Gastrocnemius medialis (tissue), 4 donors: ENCODE data around the gene RNF214. TPM values are rescaled to one million over a fixed set of nuclear protein-coding genes. Genes with fewer than 3 reads are reported as not detected.

Source experiments
- ATAC-seq, 2 donors: fragments of 150-250 bp; one replicate each; pipeline ENCODE4 v1.9.1; 2016
- DNase-seq, 2 donors: peaks; one replicate each; pipeline ENCODE4 v3.0.0-alpha.2; 2019
- H3K27ac ChIP-seq, 4 donors: fragments of 200-600 bp; sonication (generic); 1 replicate in 1 of 4; 2 replicates in 3 of 4; pipeline ENCODE4 v1.5.1; 2016 to 2018; ENCODE audit warnings: mild to moderate bottlenecking in 2 of 4, moderate library complexity in 1 of 4
- H3K27me3 ChIP-seq, 3 donors: fragments of 200-600 bp; sonication (generic) in 2 of 3; 1 replicate in 1 of 3; 2 replicates in 2 of 3; pipeline versions ENCODE4 v1.5.1 to v1.6.0; 2016 to 2019; ENCODE audit warnings: mild to moderate bottlenecking in 1 of 3, moderate library complexity in 1 of 3
- H3K36me3 ChIP-seq, 2 donors: fragments of 200-600 bp; sonication (generic) in 1 of 2; one replicate each; pipeline ENCODE4 v1.5.1; 2017 to 2018
- H3K4me1 ChIP-seq, 2 donors: fragments of 200-600 bp; sonication (generic) in 1 of 2; one replicate each; pipeline ENCODE4 v1.5.1; 2016 to 2017; ENCODE audit warnings: mild to moderate bottlenecking in 2 of 2
- H3K4me3 ChIP-seq, 4 donors: fragments of 200-600 bp; sonication (generic) in 3 of 4; 1 replicate in 1 of 4; 2 replicates in 3 of 4; pipeline ENCODE4 v1.5.1; 2016 to 2019; ENCODE audit warnings: mild to moderate bottlenecking in 2 of 4
- H3K9me3 ChIP-seq, 3 donors: fragments of 200-600 bp; sonication (generic) in 2 of 3; 1 replicate in 1 of 3; 2 replicates in 2 of 3; pipeline ENCODE4 v1.5.1; 2016 to 2019
- POLR2A ChIP-seq, 2 donors: fragments of 450-650 bp; IDR thresholded peaks; one replicate each; pipeline ENCODE4 v1.6.1; 2017; ENCODE audit warnings: antibody characterized with exemption in 2 of 2, mild to moderate bottlenecking in 2 of 2, moderate library complexity in 2 of 2
- in situ Hi-C, 4 donors: fragments of 200-750 bp; cut with MboI; loops; one replicate each; pipeline versions ENCODE4 v1.15.0 to v1.8.0; 2017; ENCODE audit warnings: low sequenced_read_pairs in 4 of 4
- intact Hi-C: fragments of 100-400 bp; cut with DNase I; formaldehyde crosslinking; loops from one replicate; pipeline ENCODE4 v1.15.1; 2023; ENCODE audit warnings: low total_unique reads
- total RNA-seq, 4 donors: library from RNA; depleted of rRNA; stranded (reverse); fragments of >200 nt; gene quantifications; one replicate each; pipeline versions ENCODE4 v1.1.0 to v1.2.3, GENCODE V29; 2016
- TF ChIP-seq, protein P1 (sequence below), 5 experiments: fragments of 450-650 bp in 3 of 5; fragments of 200-600 bp in 2 of 5; sonication (generic) in 2 of 5; IDR thresholded peaks in 4 of 5; conservative IDR thresholded peaks in 1 of 5; 1 replicate in 4 of 5; 2 replicates in 1 of 5; pipeline ENCODE4 v1.5.1; 2016 to 2019; ENCODE audit warnings: antibody characterized with exemption in 5 of 5, mild to moderate bottlenecking in 3 of 5, moderate library complexity in 3 of 5

RNF214 gene
- total RNA-seq, 4 donors from 2014 or later: 17.1 to 22.7 (median 19.9) TPM

- peak overlapping the region; percentile 62 to 94 (median 78) for H3K4me3 ChIP-seq
- peaks cover 16 to 22% of the 10 kb centered on the region in 2 donors for H3K4me1 ChIP-seq
- intact Hi-C loops: no loop called here
- no peak for TF ChIP-seq POLR2A (IDR thresholded peaks at IDR 0.05)
- TF ChIP-seq, protein P1, sequence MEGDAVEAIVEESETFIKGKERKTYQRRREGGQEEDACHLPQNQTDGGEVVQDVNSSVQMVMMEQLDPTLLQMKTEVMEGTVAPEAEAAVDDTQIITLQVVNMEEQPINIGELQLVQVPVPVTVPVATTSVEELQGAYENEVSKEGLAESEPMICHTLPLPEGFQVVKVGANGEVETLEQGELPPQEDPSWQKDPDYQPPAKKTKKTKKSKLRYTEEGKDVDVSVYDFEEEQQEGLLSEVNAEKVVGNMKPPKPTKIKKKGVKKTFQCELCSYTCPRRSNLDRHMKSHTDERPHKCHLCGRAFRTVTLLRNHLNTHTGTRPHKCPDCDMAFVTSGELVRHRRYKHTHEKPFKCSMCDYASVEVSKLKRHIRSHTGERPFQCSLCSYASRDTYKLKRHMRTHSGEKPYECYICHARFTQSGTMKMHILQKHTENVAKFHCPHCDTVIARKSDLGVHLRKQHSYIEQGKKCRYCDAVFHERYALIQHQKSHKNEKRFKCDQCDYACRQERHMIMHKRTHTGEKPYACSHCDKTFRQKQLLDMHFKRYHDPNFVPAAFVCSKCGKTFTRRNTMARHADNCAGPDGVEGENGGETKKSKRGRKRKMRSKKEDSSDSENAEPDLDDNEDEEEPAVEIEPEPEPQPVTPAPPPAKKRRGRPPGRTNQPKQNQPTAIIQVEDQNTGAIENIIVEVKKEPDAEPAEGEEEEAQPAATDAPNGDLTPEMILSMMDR (IDR thresholded peaks at IDR 0.05 in 4 of 5, conservative IDR thresholded peaks at IDR 0.05 in 1 of 5): no peak
- H3K9me3 ChIP-seq: no peaks in the 10 kb centered on the region
- H3K27me3 ChIP-seq: no peaks in the 10 kb centered on the region
- H3K36me3 ChIP-seq: no peaks in the 10 kb centered on the region
- DNase-seq (no peak), ATAC-seq (no peak)
- H3K27ac ChIP-seq: no peak overlapping the region
- in situ Hi-C loops: loop anchor here in 1 of 4 donors (10.0 kb wide), 1 partner anchor 70 kb away; no protein-coding TSS in a partner anchor
Observed at GRCh38 chr11:117314840-117315239, 82.4 kb downstream of the RNF214 start.

GRCh38 chr11:117315285-117316196, 83.1 kb downstream of the RNF214 start:
- no peak for DNase-seq
- H3K36me3 ChIP-seq: no peaks in the 10 kb centered on the region
- H3K4me1 ChIP-seq: peaks cover 16 to 22% of the 10 kb centered on the region in 2 donors
- no peaks in the 10 kb centered on the region for H3K27me3 ChIP-seq
- H3K4me3 ChIP-seq: peak overlapping the region; percentile 62 to 94 (median 78)
- peak; percentile 20 to 63 for ATAC-seq
- in situ Hi-C loops (loop anchor here in 1 of 4 donors (10.0 kb wide), 1 partner anchor 71 kb away; no protein-coding TSS in a partner anchor), intact Hi-C loops (loop anchor here (1.0 kb wide), 1 partner anchor 13 kb away; no protein-coding TSS in a partner anchor)
- peak overlapping the region; percentile 26 to 61 (median 50) for H3K27ac ChIP-seq
- H3K9me3 ChIP-seq: no peaks in the 10 kb centered on the region
- TF ChIP-seq POLR2A (IDR thresholded peaks at IDR 0.05): peak in 1 of 2 donors; percentile 42
- TF ChIP-seq, protein P1 (IDR thresholded peaks at IDR 0.05 in 4 of 5, conservative IDR thresholded peaks at IDR 0.05 in 1 of 5): no peak

DNA sequence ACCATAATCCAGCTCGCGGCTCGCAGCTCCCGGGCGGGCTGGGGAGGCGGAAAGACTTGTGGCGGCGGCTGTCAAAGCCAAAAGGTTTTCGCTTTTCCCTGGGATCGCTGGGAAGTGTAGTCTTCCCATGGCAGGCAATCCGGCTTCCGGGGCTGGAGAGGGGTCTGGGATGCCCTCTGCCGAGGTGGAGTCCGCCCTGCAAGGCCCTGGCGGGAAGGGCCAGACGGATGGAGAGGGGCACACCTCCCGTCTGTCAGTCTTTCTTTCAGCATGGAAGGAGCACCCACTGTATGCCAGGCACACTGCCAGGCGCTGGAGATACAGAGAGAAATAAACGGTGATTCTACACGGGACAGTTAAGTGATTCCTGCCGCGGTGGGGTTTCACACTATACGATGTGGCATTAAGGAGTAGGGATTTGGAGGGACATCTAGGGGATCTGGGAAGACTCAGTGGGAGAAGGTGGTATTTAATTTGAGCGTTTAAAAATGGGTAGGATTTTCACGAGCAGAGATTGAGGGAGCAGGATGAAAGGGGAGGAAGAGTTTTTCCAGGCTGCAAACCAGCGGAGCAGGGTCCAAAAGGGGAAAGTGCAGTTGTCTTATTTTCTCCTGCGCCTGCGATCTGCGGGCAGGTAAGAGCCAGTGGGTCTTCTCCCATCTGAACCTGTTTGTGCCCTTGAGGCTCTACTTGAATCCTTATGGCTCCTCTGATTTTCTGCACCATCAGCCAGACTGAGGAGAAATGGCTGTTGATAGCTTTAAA, 83.9 kb downstream of the RNF214 start, which contains the start of gene BACE1:
TSS of gene BACE1 (minus strand) at position 60 of the 765 bp plus-strand sequence. CDS start 461 bp downstream, outside the sequence.
- TF ChIP-seq POLR2A (IDR thresholded peaks at IDR 0.05): no peak
- TF ChIP-seq, protein P1 (IDR thresholded peaks at IDR 0.05 in 4 of 5, conservative IDR thresholded peaks at IDR 0.05 in 1 of 5): peak in 3 of 5 experiments; percentile 13 to 35 (median 22)
- Histone ChIP-seq H3K27me3 (no peaks in the 10 kb centered on the region), H3K9me3 (no peaks in the 10 kb centered on the region), H3K4me3 (peak within 1 kb of the TSS; percentile 62 to 94 (median 78)), H3K27ac (peak within 1 kb of the TSS; percentile 26 to 61 (median 50)), H3K4me1 (peaks cover 16 to 22% of the 10 kb centered on the region in 2 donors), H3K36me3 (no peaks in the 10 kb centered on the region)
- in situ Hi-C loops (loop anchor here in 1 of 4 donors (10.0 kb wide), 1 partner anchor 72 kb away; no protein-coding TSS in a partner anchor), intact Hi-C loops (loop anchor here (1.0 kb wide), 1 partner anchor 12 kb away; no protein-coding TSS in a partner anchor)
- peak; percentile 91 to 93 for ATAC-seq
- peak; percentile 67 to 73 for DNase-seq

GRCh38 chr11:117318738-117319137, 86.3 kb downstream of the RNF214 start:
- Histone ChIP-seq H3K27ac (no peak overlapping the region), H3K27me3 (no peaks in the 10 kb centered on the region), H3K9me3 (no peaks in the 10 kb centered on the region), H3K36me3 (no peaks in the 10 kb centered on the region), H3K4me1 (peaks cover 16 to 22% of the 10 kb centered on the region in 2 donors), H3K4me3 (no peak overlapping the region)
- in situ Hi-C loops (loop anchor here in 1 of 4 donors (10.0 kb wide), 1 partner anchor 74 kb away; no protein-coding TSS in a partner anchor), intact Hi-C loops (no loop called here)
- DNase-seq (no peak), ATAC-seq (no peak)
- TF ChIP-seq, protein P1 (IDR thresholded peaks at IDR 0.05 in 4 of 5, conservative IDR thresholded peaks at IDR 0.05 in 1 of 5): no peak
- no peak for TF ChIP-seq POLR2A (IDR thresholded peaks at IDR 0.05)
